ENCODE results near the gene RGS19. TPM values are rescaled to one million over a fixed set of nuclear protein-coding genes. Genes with fewer than 3 reads are reported as not detected.

The RGS19 gene
- total RNA-seq, 1 experiment from 2014 or later, result 16.4 TPM

GRCh38 chr20:64084685-64085152, 5.4 kb upstream of the RGS19 start:
- peaks cover 12% of the 10 kb centered on the region for H3K4me1 ChIP-seq (ENCODE audit: insufficient read depth, low read length, poor library complexity, severe bottlenecking)
- ChIA-PET POLR2A (ENCODE audit: low non-redundant PET) (no interaction called here), CTCF (interaction anchor here (0.6 kb wide), 1 partner anchor 171 kb away, joined by 6 read pairs; no protein-coding TSS in a partner anchor)
- no peak for TF ChIP-seq EZH2 (IDR thresholded peaks at IDR 0.05; ENCODE audit: borderline replicate concordance, low read depth, low read length, poor library complexity, severe bottlenecking)
- TF ChIP-seq CTCF (conservative IDR thresholded peaks at IDR 0.05; ENCODE audit: low read depth, low read length), result no peak
- no peak overlapping the region for H3K27ac ChIP-seq (ENCODE audit: low read depth, low read length, poor library complexity, severe bottlenecking)
- intact Hi-C loops (cut with micrococcal nuclease; ENCODE audit: unreplicated experiment), result no loop called here
- no peak for DNase-seq (ENCODE audit: low spot score)
- H3K9me3 ChIP-seq (ENCODE audit: low read depth, low read length, poor library complexity, severe bottlenecking), result no peaks in the 10 kb centered on the region
- peaks cover 15% of the 10 kb centered on the region for H3K27me3 ChIP-seq (replicated peaks; ENCODE audit: insufficient read depth, low read depth, low read length, poor library complexity)
- BruUV-seq (replicated peaks), result no TSS peak
- H3K4me3 ChIP-seq (ENCODE audit: low read depth, low read length, poor library complexity, severe bottlenecking), result no peak overlapping the region
- H3K36me3 ChIP-seq (ENCODE audit: insufficient read depth, low read length, poor library complexity, severe bottlenecking), result no peaks in the 10 kb centered on the region

- intact Hi-C loops (cut with micrococcal nuclease; ENCODE audit: unreplicated experiment), result loop anchor here (1.0 kb wide), 1 partner anchor 36 kb away; no protein-coding TSS in a partner anchor
- Histone ChIP-seq H3K4me1 (ENCODE audit: insufficient read depth, low read length, poor library complexity, severe bottlenecking) (peaks cover 13% of the 10 kb centered on the region), H3K9me3 (ENCODE audit: low read depth, low read length, poor library complexity, severe bottlenecking) (no peaks in the 10 kb centered on the region), H3K4me3 (ENCODE audit: low read depth, low read length, poor library complexity, severe bottlenecking) (peak within 1 kb of the TSS; percentile 53), H3K36me3 (ENCODE audit: insufficient read depth, low read length, poor library complexity, severe bottlenecking) (no peaks in the 10 kb centered on the region), H3K27me3 (replicated peaks; ENCODE audit: insufficient read depth, low read depth, low read length, poor library complexity) (peaks cover 15% of the 10 kb centered on the region), H3K27ac (ENCODE audit: low read depth, low read length, poor library complexity, severe bottlenecking) (no peak within 1 kb of the TSS)
- TF ChIP-seq CTCF (conservative IDR thresholded peaks at IDR 0.05; ENCODE audit: low read depth, low read length), result no peak
- ChIA-PET CTCF (interaction anchor here (0.6 to 1.6 kb wide), 3 partner anchors 48 to 172 kb away, joined by 3 to 6 read pairs (median 5); no protein-coding TSS in a partner anchor), POLR2A (ENCODE audit: low non-redundant PET) (interaction anchor here (0.5 kb wide), 1 partner anchor 24 kb away, joined by 4 read pairs; no protein-coding TSS in a partner anchor)
- BruUV-seq (replicated peaks), result no TSS peak
- DNase-seq (ENCODE audit: low spot score), result no peak
Measured at GRCh38 chr20:64083804-64084684, 4.7 kb upstream of the RGS19 start, which contains the start of gene LKAAEAR1. Gene LKAAEAR1, minus strand, starts transcription at chr20:64084398. Its CDS starts 179 bp downstream, at chr20:64084219.

- BruUV-seq (replicated peaks), result no TSS peak
- H3K27me3 ChIP-seq (replicated peaks; ENCODE audit: insufficient read depth, low read depth, low read length, poor library complexity), result peaks cover 15% of the 10 kb centered on the region
- no peaks in the 10 kb centered on the region for H3K9me3 ChIP-seq (ENCODE audit: low read depth, low read length, poor library complexity, severe bottlenecking)
- peak; percentile 90 for DNase-seq (ENCODE audit: low spot score)
- H3K36me3 ChIP-seq (ENCODE audit: insufficient read depth, low read length, poor library complexity, severe bottlenecking), result no peaks in the 10 kb centered on the region
- peak overlapping the region; percentile 53 for H3K4me3 ChIP-seq (ENCODE audit: low read depth, low read length, poor library complexity, severe bottlenecking)
- no peak overlapping the region for H3K27ac ChIP-seq (ENCODE audit: low read depth, low read length, poor library complexity, severe bottlenecking)
- ChIA-PET POLR2A (ENCODE audit: low non-redundant PET) (interaction anchor here (0.5 kb wide), 1 partner anchor 23 kb away, joined by 4 read pairs; no protein-coding TSS in a partner anchor), CTCF (interaction anchor here (0.7 to 1.6 kb wide), 2 partner anchors 48 to 103 kb away, joined by 3 to 5 read pairs; no protein-coding TSS in a partner anchor)
- peak; percentile 69 for TF ChIP-seq CTCF (conservative IDR thresholded peaks at IDR 0.05; ENCODE audit: low read depth, low read length)
- no peak for TF ChIP-seq EZH2 (IDR thresholded peaks at IDR 0.05; ENCODE audit: borderline replicate concordance, low read depth, low read length, poor library complexity, severe bottlenecking)
- intact Hi-C loops (cut with micrococcal nuclease; ENCODE audit: unreplicated experiment), result loop anchor here (1.0 kb wide), 1 partner anchor 37 kb away; no protein-coding TSS in a partner anchor
- H3K4me1 ChIP-seq (ENCODE audit: insufficient read depth, low read length, poor library complexity, severe bottlenecking), result peaks cover 20% of the 10 kb centered on the region
Measured at GRCh38 chr20:64083378-64083803, 4.1 kb upstream of the RGS19 start.
